Osteoblast (primary cell): ENCODE data around the gene SRSF7. TPM values are rescaled to one million over a fixed set of nuclear protein-coding genes. Genes with fewer than 3 reads are reported as not detected.
"Not testable (repeated sequence)": the region's sequence is repeated elsewhere in the genome, so short reads cannot be mapped to it uniquely, and the experiment has no call there.

Source experiments
- DNase-seq: peaks from one replicate; pipeline ENCODE4 v3.0.0; 2011; ENCODE audit warnings: low spot score, mixed read lengths; ENCODE audit not compliant: insufficient read length; ENCODE audit errors: missing footprints
- H2AFZ ChIP-seq: 2 replicates; pipeline ENCODE4 v1.6.0; 2011; ENCODE audit warnings: mild to moderate bottlenecking, low read length
- H3K27ac ChIP-seq: 2 replicates; pipeline ENCODE4 v1.5.1; 2011; ENCODE audit warnings: mild to moderate bottlenecking, low read depth, low read length, moderate library complexity
- H3K27me3 ChIP-seq: 2 replicates; pipeline ENCODE4 v1.6.0; 2012; ENCODE audit warnings: mild to moderate bottlenecking, control low read depth, inconsistent platforms, low read length, moderate library complexity; ENCODE audit not compliant: insufficient read depth
- H3K36me3 ChIP-seq: 2 replicates; pipeline ENCODE4 v1.5.1; 2011; ENCODE audit warnings: mild to moderate bottlenecking, low read length, control low read depth, moderate library complexity; ENCODE audit not compliant: insufficient read depth
- H3K4me1 ChIP-seq: 2 replicates; pipeline ENCODE4 v1.5.1; 2011; ENCODE audit warnings: mild to moderate bottlenecking, low read length, control low read depth, moderate library complexity; ENCODE audit not compliant: insufficient read depth
- H3K4me2 ChIP-seq: 2 replicates; pipeline ENCODE4 v1.6.0; 2011; ENCODE audit warnings: mild to moderate bottlenecking, low read length; ENCODE audit not compliant: insufficient read depth
- H3K4me3 ChIP-seq: fragments of 200-600 bp; sonication (generic); 3 replicates; pipeline ENCODE4 v1.5.1; 2012; ENCODE audit warnings: mild to moderate bottlenecking, low read length, inconsistent platforms; ENCODE audit not compliant: insufficient read depth
- H3K79me2 ChIP-seq: 2 replicates; pipeline ENCODE4 v1.6.0; 2012; ENCODE audit warnings: mild to moderate bottlenecking, low read length, control low read depth, inconsistent platforms; ENCODE audit not compliant: insufficient read depth
- H3K9me3 ChIP-seq: 2 replicates; pipeline ENCODE4 v1.5.1; 2011; ENCODE audit warnings: low read depth, low read length, control low read depth
- H4K20me1 ChIP-seq: 2 replicates; pipeline ENCODE4 v1.6.0; 2012; ENCODE audit warnings: mild to moderate bottlenecking, low read length, control low read depth; ENCODE audit not compliant: insufficient read depth
- CTCF ChIP-seq: IDR thresholded peaks from 2 replicates; pipeline ENCODE4 v1.5.1; 2011; ENCODE audit warnings: mild to moderate bottlenecking, low read depth, low read length, moderate library complexity; ENCODE audit errors: extremely low read depth
- total RNA-seq: library from RNA; depleted of rRNA; stranded (reverse); fragments of >200 nt; gene quantifications from 2 replicates; pipeline ENCODE4 v1.2.3, GENCODE V29; 2012

The SRSF7 gene
- total RNA-seq, 1 donor, result 48.1 TPM

- no peak for DNase-seq
- no peak for TF ChIP-seq CTCF
- H3K27ac ChIP-seq, result no peak overlapping the region
- H3K36me3 ChIP-seq, result no peaks in the 10 kb centered on the region
- H3K4me1 ChIP-seq, result peaks cover 9% of the 10 kb centered on the region
- H3K27me3 ChIP-seq, result no peaks in the 10 kb centered on the region
- no peak overlapping the region for H3K4me3 ChIP-seq
- no peaks in the 10 kb centered on the region for H3K79me2 ChIP-seq
- no peaks in the 10 kb centered on the region for H4K20me1 ChIP-seq
- H2AFZ ChIP-seq, result no peak overlapping the region
- H3K4me2 ChIP-seq, result no peak overlapping the region
- no peaks in the 10 kb centered on the region for H3K9me3 ChIP-seq
These were observed 39.6 kb downstream of the SRSF7 start for GRCh38 chr2:38711558-38711957.

- Histone ChIP-seq H3K36me3 (no peaks in the 10 kb centered on the region), H3K4me3 (no peak overlapping the region), H4K20me1 (no peaks in the 10 kb centered on the region), H3K27ac (no peak overlapping the region), H2AFZ (no peak overlapping the region), H3K79me2 (no peaks in the 10 kb centered on the region), H3K4me2 (no peak overlapping the region), H3K27me3 (no peaks in the 10 kb centered on the region), H3K9me3 (no peaks in the 10 kb centered on the region), H3K4me1 (no peaks in the 10 kb centered on the region)
- TF ChIP-seq CTCF, result no peak
- DNase-seq, result no peak
These were observed 41.5 kb downstream of the SRSF7 start for GRCh38 chr2:38709567-38710194.

- H2AFZ ChIP-seq, result no peak overlapping the region
- no peak for TF ChIP-seq CTCF
- H3K27ac ChIP-seq, result no peak overlapping the region
- H3K27me3 ChIP-seq, result no peaks in the 10 kb centered on the region
- DNase-seq, result no peak
- H3K4me2 ChIP-seq, result no peak overlapping the region
- no peaks in the 10 kb centered on the region for H3K9me3 ChIP-seq
- no peaks in the 10 kb centered on the region for H3K4me1 ChIP-seq
- H3K79me2 ChIP-seq, result no peaks in the 10 kb centered on the region
- H3K4me3 ChIP-seq, result no peak overlapping the region
- no peaks in the 10 kb centered on the region for H3K36me3 ChIP-seq
- H4K20me1 ChIP-seq, result no peaks in the 10 kb centered on the region
These were observed 42.1 kb downstream of the SRSF7 start for GRCh38 chr2:38708900-38709566.

- not testable (repeated sequence) for H3K4me1 ChIP-seq, H3K79me2 ChIP-seq, H3K9me3 ChIP-seq, H4K20me1 ChIP-seq, H3K27me3 ChIP-seq, H3K27ac ChIP-seq, H3K4me3 ChIP-seq, H3K4me2 ChIP-seq, H3K36me3 ChIP-seq, H2AFZ ChIP-seq, DNase-seq
These were observed 42.7 kb downstream of the SRSF7 start for GRCh38 chr2:38708491-38708890.
